HG02610 (cell line): ENCODE results near the gene SH3BGRL3.
A peak's percentile ranks its signal among the peaks of the same experiment; 100 is the strongest.
"Not testable (repeated sequence)": the region's sequence is repeated elsewhere in the genome, so short reads cannot be mapped to it uniquely, and the experiment has no call there.

Experiments used
- ATAC-seq: cut with Tn5 transposase; IDR thresholded peaks from one replicate; pipeline ENCODE4 v1.9.1; 2021; ENCODE audit warnings: mild to moderate bottlenecking, moderate library complexity; ENCODE audit not compliant: unreplicated experiment

Gene SH3BGRL3

GRCh38 chr1:26290122-26290881, 10.4 kb downstream of the SH3BGRL3 start:
- no peak for ATAC-seq

- ATAC-seq, result no peak
Observed at GRCh38 chr1:26290882-26291261, 11.0 kb downstream of the SH3BGRL3 start.

GRCh38 chr1:26291433-26291832, 11.5 kb downstream of the SH3BGRL3 start:
- ATAC-seq, result no peak

GRCh38 chr1:26291939-26292338, 12.1 kb downstream of the SH3BGRL3 start:
- ATAC-seq, result no peak

GRCh38 chr1:26292735-26293134, 12.8 kb downstream of the SH3BGRL3 start:
- ATAC-seq, result not testable (repeated sequence)

GRCh38 chr1:26293911-26294463, 14.1 kb downstream of the SH3BGRL3 start:
- ATAC-seq, result no peak

- no peak for ATAC-seq
Observed at GRCh38 chr1:26295194-26296138, 15.6 kb downstream of the SH3BGRL3 start.

GRCh38 chr1:26296340-26297056, 16.6 kb downstream of the SH3BGRL3 start:
- ATAC-seq, result no peak

- no peak for ATAC-seq
Observed at GRCh38 chr1:26297057-26297790, 17.3 kb downstream of the SH3BGRL3 start.

- no peak for ATAC-seq
Observed at GRCh38 chr1:26297791-26298124, 17.9 kb downstream of the SH3BGRL3 start.

- ATAC-seq, result no peak
Observed at GRCh38 chr1:26300578-26301275, 20.8 kb downstream of the SH3BGRL3 start.

GRCh38 chr1:26302733-26303405, 23.0 kb downstream of the SH3BGRL3 start:
- ATAC-seq, result no peak

GRCh38 chr1:26305667-26306289, 25.9 kb downstream of the SH3BGRL3 start:
- peak; percentile 2 for ATAC-seq

GRCh38 chr1:26306290-26307229, 26.7 kb downstream of the SH3BGRL3 start, which contains the start of gene UBXN11:
UBXN11 (minus strand) TSS chr1:26306636; CDS start chr1:26302883, 3,753 bp downstream.
- peak; percentile 99 for ATAC-seq

- no peak for ATAC-seq
Observed at GRCh38 chr1:26307363-26307781, 27.5 kb downstream of the SH3BGRL3 start.

GRCh38 chr1:26307966-26308899, 28.3 kb downstream of the SH3BGRL3 start:
- ATAC-seq, result not testable (repeated sequence)
